H54 (cell line): Measurements from ENCODE around the gene THEM4.

Source experiments
- DNase-seq: peaks from one replicate; pipeline ENCODE4 v3.0.0; 2011; ENCODE audit warnings: low spot score, mixed read lengths; ENCODE audit not compliant: insufficient read length
- FAIRE-seq: peaks from 3 replicates; lab custom pipeline; 2011; peaks lifted over from hg19 to GRCh38; lab: Jason Lieb, UNC
- POLR2A ChIP-seq: IDR thresholded peaks from 2 replicates; pipeline ENCODE4 v1.6.1; 2011; ENCODE audit warnings: low read depth, mild to moderate bottlenecking, low read length

THEM4 gene

DNA sequence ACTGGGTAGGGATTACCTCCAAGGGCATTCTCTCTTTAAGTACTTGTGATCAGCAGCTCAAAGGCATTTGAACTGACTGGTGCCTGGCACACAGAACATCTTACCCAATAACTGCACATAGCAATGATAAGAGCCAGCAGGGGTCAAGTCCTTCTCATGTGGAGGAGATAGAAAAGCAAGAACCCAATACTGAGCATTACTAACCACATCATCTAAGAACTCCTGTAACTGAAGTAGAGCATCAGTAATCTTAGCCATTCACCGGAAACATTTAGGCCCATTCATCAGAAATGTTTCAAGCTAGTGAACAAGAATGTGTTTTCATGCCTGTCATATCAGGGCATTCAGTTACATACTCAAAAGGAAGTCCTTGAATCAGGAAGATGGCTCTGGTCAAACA lies 33.6 kb upstream of the THEM4 start:
- FAIRE-seq (no peak), DNase-seq (no peak)
- TF ChIP-seq POLR2A, result no peak

DNA sequence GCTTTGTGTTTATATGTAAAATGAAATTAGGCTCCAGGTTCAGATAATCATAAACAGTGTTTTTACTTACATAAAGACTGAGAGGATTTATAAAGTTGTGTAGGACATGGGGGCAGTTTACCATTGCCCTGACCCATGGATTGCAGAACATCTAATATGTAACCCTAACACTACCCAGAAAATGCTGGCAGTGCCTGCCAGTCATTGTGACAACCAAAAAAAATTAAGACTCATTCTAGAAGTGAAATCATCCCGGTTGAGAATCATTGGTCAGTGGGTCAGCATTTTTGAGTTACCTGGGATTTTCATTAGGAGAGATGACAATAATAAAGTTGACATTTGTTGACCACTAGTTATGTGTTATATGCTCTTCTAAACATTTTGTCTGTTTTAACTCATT lies 31.2 kb upstream of the THEM4 start:
- TF ChIP-seq POLR2A, result no peak
- DNase-seq (no peak), FAIRE-seq (no peak)

DNA sequence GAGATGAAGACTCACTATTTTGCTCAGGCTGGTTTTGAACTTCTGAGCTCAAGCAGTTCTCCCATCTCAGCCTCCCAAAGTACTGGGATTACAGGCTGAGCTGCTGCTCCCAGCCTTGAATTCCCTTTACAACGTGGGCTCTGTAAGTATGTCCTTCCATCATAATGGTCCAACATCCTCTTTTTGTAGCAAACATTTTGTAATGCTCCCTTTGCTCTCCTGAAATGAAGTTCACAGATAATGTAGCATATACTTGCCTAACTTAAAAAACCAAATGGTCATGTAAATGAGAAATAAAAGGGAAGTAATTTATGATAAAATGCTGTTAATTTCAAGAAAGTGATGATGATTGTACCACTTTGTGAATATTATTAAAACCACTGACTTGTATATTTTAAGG lies 30.5 kb upstream of the THEM4 start:
- DNase-seq (no peak), FAIRE-seq (no peak)
- no peak for TF ChIP-seq POLR2A

DNA sequence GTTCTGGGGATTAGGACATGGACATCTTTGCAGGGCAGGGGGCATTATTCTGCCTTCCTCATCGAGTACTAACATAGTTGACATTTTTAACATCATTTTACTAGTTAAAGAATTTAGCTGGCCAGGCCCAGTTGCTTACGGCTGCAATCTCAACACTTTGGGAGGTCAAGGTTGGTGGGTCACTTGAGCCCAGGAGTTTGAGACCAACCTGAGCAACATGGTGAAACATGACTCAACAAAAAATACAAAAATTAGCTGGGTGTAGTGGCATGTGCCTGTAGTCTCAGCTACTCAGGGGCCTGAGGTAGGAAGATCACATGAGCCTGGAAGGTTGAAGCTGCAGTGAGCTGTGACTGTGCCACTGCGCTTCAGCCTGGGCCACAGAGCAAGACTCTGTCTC lies 29.8 kb upstream of the THEM4 start:
- DNase-seq, result no peak
- FAIRE-seq, result no peak
- no peak for TF ChIP-seq POLR2A

DNA sequence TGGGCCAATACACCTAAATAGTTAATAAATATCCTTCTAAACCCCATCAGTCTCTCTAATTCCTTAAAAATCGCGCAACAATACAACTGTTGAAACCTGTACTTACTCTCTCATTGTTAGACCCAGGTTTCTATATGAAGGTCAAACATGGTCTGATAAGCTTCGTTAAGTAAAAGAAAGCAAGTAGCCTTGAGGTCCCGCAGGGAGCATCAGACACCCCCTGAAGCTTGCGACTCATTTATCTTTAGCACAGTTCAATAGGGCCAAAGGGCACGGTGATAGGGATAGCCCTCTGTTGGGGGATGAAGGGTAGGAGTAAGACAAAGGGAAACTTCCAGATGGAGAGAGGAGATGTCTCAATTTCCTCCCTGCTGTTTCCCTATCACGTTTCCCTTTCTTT lies 27.3 kb upstream of the THEM4 start:
- no peak for TF ChIP-seq POLR2A
- no peak for DNase-seq
- FAIRE-seq, result no peak

DNA sequence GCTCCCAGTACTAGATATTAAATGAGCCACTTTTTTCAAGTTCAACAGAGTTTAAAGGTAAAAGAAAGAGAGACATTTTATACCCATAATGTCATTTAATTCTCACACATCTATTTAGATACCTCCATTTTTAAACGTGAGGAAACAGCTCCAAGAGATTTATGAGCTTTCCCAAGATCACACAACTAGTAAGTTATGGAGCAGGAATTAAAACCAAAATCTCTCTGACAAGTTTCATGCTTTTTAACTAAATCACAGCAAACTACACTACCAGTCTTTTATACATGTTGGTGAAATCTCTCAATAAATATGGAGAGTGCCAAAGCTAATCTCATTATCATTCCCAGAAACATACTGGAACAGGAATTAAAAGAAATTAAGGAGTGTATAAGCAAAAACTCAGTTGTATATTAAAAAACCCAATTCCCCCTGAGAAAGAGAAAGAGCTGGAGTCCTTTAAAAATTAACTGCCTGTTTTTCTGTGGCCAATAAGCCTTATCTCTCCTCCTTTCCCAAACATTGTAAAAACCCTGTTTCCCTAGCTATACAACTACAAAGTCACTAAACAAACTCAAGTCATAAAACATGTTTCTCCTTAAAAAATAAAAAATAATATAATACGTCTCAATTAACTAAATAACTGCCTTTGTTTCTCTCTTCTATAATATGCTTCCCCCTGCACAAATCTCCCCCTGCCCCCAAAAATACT lies 26.7 kb upstream of the THEM4 start:
- DNase-seq (no peak), FAIRE-seq (no peak)
- TF ChIP-seq POLR2A, result no peak

DNA sequence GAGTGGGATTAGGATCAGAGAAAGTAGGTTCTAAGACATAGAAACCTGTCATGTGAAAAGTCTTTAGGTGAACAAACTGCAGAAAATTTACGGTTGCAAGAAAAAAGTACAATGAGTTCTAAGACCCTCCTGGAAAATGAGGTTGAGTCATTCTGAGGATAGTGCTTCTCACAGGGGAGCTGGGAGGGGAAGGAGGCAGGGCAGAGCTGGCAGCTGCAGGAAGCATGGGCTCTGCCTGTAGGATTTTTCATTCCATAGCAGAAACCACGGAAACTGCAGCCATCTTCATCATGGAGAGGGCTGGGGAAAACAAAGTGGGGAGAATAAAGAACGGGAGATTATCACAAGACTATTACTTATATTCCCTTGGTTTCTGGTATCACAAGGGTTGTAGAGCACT lies 25.8 kb upstream of the THEM4 start:
- DNase-seq (no peak), FAIRE-seq (no peak)
- no peak for TF ChIP-seq POLR2A

DNA sequence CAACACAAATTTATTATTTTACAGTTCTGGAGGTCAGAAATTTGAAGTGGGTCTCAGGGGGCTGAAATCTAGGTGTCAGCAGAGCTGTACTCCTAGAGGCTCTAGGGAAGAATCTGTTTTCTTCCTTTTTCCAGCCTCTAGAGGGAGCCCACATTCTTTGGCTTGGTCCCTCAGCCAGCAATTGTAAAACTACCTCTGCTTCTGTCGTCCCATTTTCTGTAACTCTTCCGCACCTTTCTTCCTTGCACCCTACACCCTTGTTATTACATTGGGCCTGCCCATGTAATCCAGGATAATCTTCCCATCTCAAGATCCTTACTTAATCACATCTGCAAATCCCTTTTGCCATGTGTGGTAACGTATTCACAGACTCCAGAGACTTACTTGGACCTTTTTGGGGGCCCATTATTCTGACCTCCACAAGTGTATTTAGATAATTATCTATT lies 24.8 kb upstream of the THEM4 start:
- no peak for DNase-seq
- FAIRE-seq, result no peak
- no peak for TF ChIP-seq POLR2A

DNA sequence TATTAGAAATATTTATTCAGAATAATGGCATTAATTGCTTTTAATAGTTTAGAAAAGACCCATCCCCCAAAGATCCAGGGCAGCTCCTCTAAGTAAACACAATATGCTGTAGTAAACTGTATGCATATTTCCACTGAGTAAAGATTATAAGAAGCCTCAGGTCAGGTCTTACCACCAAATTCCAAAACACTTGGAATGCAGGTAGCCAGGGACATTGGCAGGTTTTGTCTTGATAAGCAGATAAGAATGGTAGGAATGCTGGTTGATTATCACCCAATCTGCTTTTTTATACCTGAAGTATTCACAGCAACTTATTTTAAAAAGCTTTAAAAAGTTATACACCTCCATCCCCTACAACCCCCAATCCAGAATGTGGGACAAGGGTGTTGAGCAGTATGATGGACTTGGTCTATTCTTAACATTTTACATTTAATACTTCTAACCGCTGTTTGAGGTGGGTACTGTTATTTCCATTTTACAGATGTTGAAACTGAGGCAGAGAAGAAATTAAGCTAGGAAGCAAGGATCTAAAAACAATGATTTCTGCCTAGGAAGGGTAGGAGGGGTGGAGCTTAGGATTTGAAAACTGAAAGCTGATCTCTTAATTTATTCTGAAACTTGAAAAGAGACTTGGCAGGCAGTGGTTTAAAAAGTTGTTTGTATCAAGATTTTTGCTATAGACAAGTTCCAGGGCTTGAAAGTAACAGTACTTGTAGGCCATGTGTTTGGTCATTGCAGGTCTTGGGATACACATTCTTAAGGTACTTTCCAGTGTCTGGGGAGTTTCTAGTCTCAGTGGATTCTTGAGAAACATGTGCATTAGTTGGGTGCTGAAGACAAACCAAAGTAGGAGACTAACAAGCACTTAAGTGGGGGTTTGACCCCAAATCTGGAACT lies 15.6 kb upstream of the THEM4 start:
- no peak for FAIRE-seq
- TF ChIP-seq POLR2A, result no peak
- no peak for DNase-seq

DNA sequence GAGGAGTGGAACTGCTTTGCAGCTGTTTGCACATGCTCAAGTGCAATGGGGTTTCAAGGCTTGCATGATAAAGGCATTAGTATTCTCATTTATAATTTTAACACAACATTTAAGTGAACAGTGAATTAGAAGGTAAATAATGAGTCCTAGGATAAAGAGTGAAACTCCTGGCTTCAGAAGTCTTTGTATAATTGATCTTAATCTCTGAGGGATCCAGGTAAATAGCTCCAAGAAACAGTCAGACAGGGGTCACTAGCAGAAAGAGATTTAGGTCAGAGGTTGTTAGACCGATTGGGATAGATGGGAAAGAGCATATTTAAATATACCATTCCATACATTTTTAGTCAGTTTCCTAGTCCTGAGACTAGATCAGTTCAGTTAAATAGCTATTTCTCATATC lies 14.1 kb upstream of the THEM4 start:
- DNase-seq (no peak), FAIRE-seq (no peak)
- TF ChIP-seq POLR2A, result no peak

DNA sequence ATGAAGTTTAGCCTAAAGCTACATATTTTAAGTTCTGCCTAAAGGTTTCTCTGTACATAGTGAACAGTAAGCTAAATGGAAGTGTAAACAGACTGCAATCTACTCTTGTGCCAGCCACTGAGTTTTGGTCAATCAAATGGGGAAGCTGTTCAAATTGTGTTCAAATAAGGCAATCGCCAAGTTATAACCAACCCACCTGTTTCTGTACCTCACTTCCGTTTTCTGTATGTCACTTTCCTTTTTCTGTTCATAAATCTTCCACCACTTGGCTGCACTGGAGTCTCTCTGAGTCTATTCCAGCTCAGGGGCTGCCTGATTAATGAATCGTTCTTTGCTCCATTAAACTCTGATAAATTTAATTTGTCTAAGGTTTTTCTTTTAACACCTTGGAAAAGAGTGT lies 10.8 kb upstream of the THEM4 start:
- DNase-seq, result no peak
- FAIRE-seq, result no peak
- no peak for TF ChIP-seq POLR2A

DNA sequence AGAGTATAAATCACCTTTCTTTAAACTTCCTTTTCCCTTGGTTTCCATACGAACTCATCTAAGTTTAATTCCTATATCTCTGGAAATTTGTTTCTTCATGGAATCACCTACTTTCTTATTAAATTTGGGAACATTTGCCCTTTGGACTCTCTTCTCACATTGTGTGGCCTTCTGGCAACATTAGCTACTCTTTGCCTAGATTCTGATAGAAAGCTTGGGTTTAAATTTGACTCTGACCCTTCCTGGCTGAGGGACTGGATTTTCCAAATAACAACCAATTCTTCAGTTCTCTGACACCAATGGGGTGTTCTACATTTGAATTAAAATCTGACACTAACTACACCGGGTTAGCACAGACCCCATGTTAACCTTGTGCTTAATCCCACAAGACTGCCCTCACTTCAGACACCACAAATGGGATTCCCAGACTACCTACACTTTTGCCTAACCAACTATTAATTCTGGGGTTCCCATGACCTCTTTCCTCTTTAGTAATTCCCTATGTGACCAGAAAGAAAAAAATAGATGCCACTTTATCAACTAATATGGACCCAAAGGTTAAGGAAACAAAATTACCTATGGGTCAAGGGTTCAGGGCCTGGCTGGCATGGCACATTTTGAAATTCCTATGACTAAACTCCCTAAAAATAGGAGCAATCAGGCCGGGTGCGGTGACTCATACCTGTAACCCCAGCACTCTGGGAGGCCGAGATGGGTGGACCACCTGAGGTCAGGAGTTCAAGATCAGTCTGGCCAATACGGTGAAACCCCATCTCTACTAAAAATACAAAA lies 9.7 kb upstream of the THEM4 start:
- TF ChIP-seq POLR2A, result no peak
- DNase-seq, result no peak
- FAIRE-seq, result no peak

DNA sequence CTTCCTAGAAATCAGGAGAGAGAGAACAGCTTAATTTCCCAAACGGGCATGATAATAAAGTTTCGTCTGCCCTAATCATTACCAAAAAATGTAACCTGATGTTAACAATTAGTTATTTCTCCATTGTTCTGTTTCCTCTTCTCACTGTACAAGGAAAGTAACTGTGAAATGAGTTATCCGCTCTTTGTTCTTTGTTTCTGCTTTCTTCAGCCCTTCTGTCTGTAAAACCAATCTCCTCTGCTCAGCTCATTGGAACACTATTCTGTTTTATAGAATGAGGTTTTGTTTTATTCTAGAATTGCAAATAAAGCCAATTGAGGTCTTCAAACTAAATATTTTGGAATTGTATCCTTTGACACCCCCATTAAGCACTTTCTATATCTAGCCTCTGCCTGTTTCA lies 8.8 kb upstream of the THEM4 start:
- no peak for FAIRE-seq

DNA sequence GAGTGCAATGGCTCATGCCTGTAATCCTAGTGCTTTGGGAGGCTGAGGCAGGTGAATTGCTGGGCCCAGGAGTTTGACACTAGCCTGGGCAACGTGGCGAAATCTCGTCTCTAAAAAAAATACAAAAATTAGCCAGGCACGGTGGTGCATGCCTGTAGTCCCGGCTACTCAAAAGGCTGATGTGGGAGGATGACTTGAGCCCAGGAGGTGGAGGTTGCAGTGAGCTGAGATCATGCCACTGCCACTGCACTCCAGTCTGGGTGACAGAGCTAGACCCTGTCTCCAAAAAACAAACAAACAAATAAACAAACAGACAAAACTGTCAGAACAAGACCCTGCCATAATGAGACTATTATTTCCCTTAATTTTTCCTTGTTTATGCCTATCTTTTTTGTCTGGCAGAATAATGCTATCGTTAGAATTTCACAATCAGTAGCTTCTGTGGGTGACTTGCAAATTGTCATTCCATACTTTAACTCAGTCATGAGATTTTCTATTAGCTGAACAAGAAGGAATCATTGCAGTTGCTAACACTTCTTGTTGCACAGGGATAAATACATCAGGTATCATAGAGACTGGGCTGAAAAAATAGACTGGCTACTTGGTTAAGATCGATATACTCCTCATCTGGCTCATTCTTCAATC lies 7.5 kb upstream of the THEM4 start:
- FAIRE-seq, result no peak
- TF ChIP-seq POLR2A, result no peak
- no peak for DNase-seq

More for the DNA sequence above, 8.8 kb upstream of the THEM4 start:
- no peak for TF ChIP-seq POLR2A
- no peak for DNase-seq
